ENCODE data around the gene STK32C. TPM values are rescaled to one million over a fixed set of nuclear protein-coding genes. Genes with fewer than 3 reads are reported as not detected.

The STK32C gene
- total RNA-seq, 1 donor from 2014 or later = 2.5 TPM

DNA sequence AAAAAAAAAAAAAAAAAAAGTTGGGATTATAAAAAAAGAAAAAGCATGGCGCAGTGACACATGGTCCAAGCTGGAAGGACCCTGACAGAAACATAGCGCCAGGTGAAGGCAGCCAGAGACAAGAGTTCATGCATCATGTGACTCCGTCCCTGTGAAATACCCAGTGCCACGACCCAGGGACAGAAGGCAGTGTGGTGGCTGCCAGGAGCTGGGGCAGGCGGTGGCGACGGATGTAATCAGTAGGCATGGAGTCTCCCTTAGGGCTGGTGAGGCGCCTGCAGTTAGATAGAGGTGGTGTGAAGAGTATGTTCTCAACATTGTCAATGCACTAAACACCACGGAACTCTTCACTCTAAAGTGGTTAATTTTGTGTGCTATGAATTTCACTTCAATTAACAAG is 43.9 kb downstream of the STK32C start:
- H3K27ac Mint-ChIP-seq = no peak overlapping the region

DNA sequence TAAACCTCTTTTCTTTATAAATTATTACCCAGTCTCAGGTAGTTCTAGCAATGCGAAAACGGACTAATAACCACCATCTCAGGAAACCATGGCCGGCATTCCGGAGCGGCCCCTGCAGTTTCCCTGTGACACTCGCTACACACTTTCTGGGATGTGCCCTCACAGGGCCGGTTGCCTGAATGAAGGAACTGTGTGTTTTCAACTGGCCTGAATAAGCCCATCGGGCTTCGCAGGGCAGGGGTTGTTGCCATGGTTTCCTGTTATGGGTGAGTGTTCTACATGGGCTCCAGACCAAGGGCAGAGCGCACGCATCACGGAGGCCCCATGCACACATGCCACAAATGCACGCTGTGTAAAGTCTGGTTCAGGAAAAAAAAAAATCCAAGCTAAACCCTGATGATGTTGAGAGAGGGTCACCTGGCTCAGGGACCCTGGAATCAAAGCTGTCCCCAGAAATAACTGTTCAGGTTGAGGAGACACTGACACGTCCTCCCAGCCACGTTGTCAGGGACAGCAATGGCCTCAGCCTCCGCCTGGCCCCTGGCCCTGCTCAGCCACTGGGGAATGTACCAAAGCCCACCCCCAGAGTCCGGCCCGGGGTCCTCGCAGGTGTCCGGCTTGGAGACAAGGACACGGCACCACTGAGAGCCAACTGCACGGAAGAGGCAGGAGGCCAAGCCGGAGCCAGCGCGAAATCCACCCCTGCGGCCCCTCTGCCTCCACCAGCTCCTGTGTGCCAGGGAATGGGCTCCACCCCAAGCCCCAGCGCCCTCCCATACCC is 47.9 kb downstream of the STK32C start:
- H3K4me2 ChIP-seq = no peak overlapping the region
- H3K9me3 ChIP-seq (ENCODE audit: low read depth) = no peaks in the 10 kb centered on the region
- H3K27ac ChIP-seq = no peak overlapping the region
- no peak for TF ChIP-seq EZH2 (IDR thresholded peaks at IDR 0.05)
- TF ChIP-seq EZH2phosphoT487 (IDR thresholded peaks at IDR 0.05) = no peak
- TF ChIP-seq, protein P1, sequence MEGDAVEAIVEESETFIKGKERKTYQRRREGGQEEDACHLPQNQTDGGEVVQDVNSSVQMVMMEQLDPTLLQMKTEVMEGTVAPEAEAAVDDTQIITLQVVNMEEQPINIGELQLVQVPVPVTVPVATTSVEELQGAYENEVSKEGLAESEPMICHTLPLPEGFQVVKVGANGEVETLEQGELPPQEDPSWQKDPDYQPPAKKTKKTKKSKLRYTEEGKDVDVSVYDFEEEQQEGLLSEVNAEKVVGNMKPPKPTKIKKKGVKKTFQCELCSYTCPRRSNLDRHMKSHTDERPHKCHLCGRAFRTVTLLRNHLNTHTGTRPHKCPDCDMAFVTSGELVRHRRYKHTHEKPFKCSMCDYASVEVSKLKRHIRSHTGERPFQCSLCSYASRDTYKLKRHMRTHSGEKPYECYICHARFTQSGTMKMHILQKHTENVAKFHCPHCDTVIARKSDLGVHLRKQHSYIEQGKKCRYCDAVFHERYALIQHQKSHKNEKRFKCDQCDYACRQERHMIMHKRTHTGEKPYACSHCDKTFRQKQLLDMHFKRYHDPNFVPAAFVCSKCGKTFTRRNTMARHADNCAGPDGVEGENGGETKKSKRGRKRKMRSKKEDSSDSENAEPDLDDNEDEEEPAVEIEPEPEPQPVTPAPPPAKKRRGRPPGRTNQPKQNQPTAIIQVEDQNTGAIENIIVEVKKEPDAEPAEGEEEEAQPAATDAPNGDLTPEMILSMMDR (IDR thresholded peaks at IDR 0.05) = no peak
- Mint-ChIP-seq H3K4me3 (no peak overlapping the region), H3K27ac (peak overlapping the region; percentile 78), H3K36me3 (no peaks in the 10 kb centered on the region), H3K27me3 (ENCODE audit: insufficient read depth, low read depth) (peaks cover 2% of the 10 kb centered on the region), H3K4me1 (peaks cover 18% of the 10 kb centered on the region), H3K9me3 (no peaks in the 10 kb centered on the region)
- no peaks in the 10 kb centered on the region for H3K79me2 ChIP-seq (ENCODE audit: low read depth)
- no peaks in the 10 kb centered on the region for H3K4me1 ChIP-seq
- no peak overlapping the region for H3K9ac ChIP-seq
- H2AFZ ChIP-seq (replicated peaks) = no peak overlapping the region
- no peaks in the 10 kb centered on the region for H4K20me1 ChIP-seq (ENCODE audit: low read depth)
- no peak overlapping the region for H3K4me3 ChIP-seq
- no peak for DNase-seq (ENCODE audit: low spot score)
- no peaks in the 10 kb centered on the region for H3K36me3 ChIP-seq
- H3F3A ChIP-seq (ENCODE audit: low read depth) = no peaks in the 10 kb centered on the region
- no peaks in the 10 kb centered on the region for H3K27me3 ChIP-seq

More for the DNA sequence above, 43.9 kb downstream of the STK32C start:
- Mint-ChIP-seq H3K4me1 (peaks cover 42% of the 10 kb centered on the region), H3K4me3 (no peak overlapping the region), H3K9me3 (no peaks in the 10 kb centered on the region), H3K27me3 (ENCODE audit: insufficient read depth, low read depth) (peaks cover 8% of the 10 kb centered on the region), H3K36me3 (no peaks in the 10 kb centered on the region)
- Histone ChIP-seq H3K4me2 (no peak overlapping the region), H3F3A (ENCODE audit: low read depth) (peaks cover 2% of the 10 kb centered on the region), H3K27ac (no peak overlapping the region), H2AFZ (replicated peaks) (no peak overlapping the region), H3K4me1 (peaks cover 16% of the 10 kb centered on the region), H3K4me3 (no peak overlapping the region), H3K9ac (no peak overlapping the region), H4K20me1 (ENCODE audit: low read depth) (no peaks in the 10 kb centered on the region), H3K79me2 (ENCODE audit: low read depth) (no peaks in the 10 kb centered on the region), H3K36me3 (no peaks in the 10 kb centered on the region), H3K9me3 (ENCODE audit: low read depth) (no peaks in the 10 kb centered on the region), H3K27me3 (no peaks in the 10 kb centered on the region)
- DNase-seq (ENCODE audit: low spot score) = no peak
- TF ChIP-seq, protein P1 (IDR thresholded peaks at IDR 0.05) = no peak
- TF ChIP-seq EZH2 (IDR thresholded peaks at IDR 0.05) (no peak), EZH2phosphoT487 (IDR thresholded peaks at IDR 0.05) (no peak)

GRCh38 chr10:132258423-132258822 is 49.3 kb downstream of the STK32C start:
- peaks cover 2% of the 10 kb centered on the region for H3K27me3 Mint-ChIP-seq (ENCODE audit: insufficient read depth, low read depth)
- Histone ChIP-seq H3K9ac (no peak overlapping the region), H3F3A (ENCODE audit: low read depth) (no peaks in the 10 kb centered on the region), H3K79me2 (ENCODE audit: low read depth) (no peaks in the 10 kb centered on the region), H3K4me2 (no peak overlapping the region), H3K9me3 (ENCODE audit: low read depth) (no peaks in the 10 kb centered on the region), H4K20me1 (ENCODE audit: low read depth) (no peaks in the 10 kb centered on the region), H3K27ac (no peak overlapping the region), H2AFZ (replicated peaks) (no peak overlapping the region), H3K27me3 (peaks cover 8% of the 10 kb centered on the region), H3K36me3 (no peaks in the 10 kb centered on the region), H3K4me1 (no peaks in the 10 kb centered on the region), H3K4me3 (no peak overlapping the region)
- H3K36me3 Mint-ChIP-seq = no peaks in the 10 kb centered on the region
- TF ChIP-seq, protein P1 (IDR thresholded peaks at IDR 0.05) = no peak
- TF ChIP-seq EZH2phosphoT487 (IDR thresholded peaks at IDR 0.05) (no peak), EZH2 (IDR thresholded peaks at IDR 0.05) (no peak)
- H3K27ac Mint-ChIP-seq = no peak overlapping the region
- DNase-seq (ENCODE audit: low spot score) = no peak
- H3K4me3 Mint-ChIP-seq = no peak overlapping the region
- no peaks in the 10 kb centered on the region for H3K9me3 Mint-ChIP-seq
- peaks cover 13% of the 10 kb centered on the region for H3K4me1 Mint-ChIP-seq

Data from neural progenitor cell (in vitro differentiated cells).